GM19193 (cell line): ENCODE measurements around the gene PCLO.

Experiments used
- POLR2A ChIP-seq: IDR thresholded peaks from 4 replicates; pipeline ENCODE4 v1.6.1; 2011; ENCODE audit not compliant: insufficient read depth, insufficient read length; ENCODE audit errors: extremely low read depth

The PCLO gene, protein sequence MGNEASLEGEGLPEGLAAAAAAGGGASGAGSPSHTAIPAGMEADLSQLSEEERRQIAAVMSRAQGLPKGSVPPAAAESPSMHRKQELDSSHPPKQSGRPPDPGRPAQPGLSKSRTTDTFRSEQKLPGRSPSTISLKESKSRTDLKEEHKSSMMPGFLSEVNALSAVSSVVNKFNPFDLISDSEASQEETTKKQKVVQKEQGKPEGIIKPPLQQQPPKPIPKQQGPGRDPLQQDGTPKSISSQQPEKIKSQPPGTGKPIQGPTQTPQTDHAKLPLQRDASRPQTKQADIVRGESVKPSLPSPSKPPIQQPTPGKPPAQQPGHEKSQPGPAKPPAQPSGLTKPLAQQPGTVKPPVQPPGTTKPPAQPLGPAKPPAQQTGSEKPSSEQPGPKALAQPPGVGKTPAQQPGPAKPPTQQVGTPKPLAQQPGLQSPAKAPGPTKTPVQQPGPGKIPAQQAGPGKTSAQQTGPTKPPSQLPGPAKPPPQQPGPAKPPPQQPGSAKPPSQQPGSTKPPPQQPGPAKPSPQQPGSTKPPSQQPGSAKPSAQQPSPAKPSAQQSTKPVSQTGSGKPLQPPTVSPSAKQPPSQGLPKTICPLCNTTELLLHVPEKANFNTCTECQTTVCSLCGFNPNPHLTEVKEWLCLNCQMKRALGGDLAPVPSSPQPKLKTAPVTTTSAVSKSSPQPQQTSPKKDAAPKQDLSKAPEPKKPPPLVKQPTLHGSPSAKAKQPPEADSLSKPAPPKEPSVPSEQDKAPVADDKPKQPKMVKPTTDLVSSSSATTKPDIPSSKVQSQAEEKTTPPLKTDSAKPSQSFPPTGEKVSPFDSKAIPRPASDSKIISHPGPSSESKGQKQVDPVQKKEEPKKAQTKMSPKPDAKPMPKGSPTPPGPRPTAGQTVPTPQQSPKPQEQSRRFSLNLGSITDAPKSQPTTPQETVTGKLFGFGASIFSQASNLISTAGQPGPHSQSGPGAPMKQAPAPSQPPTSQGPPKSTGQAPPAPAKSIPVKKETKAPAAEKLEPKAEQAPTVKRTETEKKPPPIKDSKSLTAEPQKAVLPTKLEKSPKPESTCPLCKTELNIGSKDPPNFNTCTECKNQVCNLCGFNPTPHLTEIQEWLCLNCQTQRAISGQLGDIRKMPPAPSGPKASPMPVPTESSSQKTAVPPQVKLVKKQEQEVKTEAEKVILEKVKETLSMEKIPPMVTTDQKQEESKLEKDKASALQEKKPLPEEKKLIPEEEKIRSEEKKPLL (N-terminal part only)

DNA sequence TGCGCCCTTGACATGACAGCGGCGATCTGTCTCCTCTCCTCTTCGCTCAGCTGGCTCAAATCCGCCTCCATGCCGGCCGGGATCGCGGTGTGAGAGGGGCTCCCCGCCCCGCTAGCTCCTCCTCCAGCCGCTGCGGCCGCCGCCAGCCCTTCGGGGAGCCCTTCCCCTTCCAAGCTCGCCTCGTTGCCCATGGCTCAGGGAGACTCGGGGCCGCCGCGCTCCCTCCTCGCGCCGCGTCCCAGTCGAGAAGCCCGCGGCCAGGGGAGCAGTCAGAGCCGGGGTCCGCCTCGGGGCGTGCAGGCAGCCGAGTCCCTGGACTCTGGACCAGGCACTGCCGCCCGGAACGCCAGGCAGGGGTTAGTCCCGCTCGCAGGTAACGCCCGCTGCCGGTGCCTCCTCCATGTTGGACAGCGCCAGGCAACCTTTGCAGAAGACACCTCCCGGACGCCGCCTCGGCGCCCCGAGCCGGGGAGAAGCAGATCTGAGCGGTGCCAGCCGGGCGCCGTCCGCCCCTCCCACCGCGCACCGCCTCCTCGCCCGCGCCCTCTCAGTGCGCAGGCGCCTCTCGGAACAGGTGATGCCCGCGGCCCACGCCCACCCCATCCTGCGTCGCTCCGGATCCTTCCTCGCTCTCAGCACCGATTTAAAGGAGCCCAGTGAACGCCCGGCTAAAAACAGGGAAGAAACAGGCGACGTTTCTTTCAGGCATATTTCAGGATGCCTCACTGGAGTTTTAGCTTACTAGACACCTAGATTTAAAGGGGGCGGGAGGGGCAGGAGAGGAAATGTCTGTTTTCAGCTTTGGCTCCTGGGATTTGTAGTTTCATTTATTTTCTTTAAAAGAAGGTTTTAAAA lies at the start of gene PCLO:
TSS of gene PCLO (minus strand) at position 483 of the 855 bp plus-strand sequence. CDS start at position 191, 292 bp downstream.
- no peak for TF ChIP-seq POLR2A

GRCh38 chr7:83211685-83212084 lies 49.0 kb upstream of the PCLO start:
- TF ChIP-seq POLR2A, result no peak

DNA sequence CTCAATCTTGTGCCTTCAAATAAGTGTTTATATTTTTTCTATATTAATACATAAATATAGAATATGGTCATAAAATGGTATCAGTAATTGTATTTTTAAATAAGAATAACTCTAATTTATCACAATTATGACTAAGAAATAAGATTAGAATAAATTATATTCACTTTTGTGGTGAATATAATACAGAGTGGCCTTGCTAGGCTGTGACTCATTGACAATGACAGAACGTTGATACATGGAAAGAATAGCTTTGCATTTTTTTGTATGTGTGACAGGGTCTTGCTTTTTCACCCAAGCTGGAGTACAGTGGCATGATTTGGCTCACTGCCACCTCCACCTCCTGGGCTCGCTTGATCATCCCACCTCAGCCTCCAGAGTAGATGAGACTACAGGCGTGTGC lies 47.8 kb upstream of the PCLO start:
- no peak for TF ChIP-seq POLR2A

DNA sequence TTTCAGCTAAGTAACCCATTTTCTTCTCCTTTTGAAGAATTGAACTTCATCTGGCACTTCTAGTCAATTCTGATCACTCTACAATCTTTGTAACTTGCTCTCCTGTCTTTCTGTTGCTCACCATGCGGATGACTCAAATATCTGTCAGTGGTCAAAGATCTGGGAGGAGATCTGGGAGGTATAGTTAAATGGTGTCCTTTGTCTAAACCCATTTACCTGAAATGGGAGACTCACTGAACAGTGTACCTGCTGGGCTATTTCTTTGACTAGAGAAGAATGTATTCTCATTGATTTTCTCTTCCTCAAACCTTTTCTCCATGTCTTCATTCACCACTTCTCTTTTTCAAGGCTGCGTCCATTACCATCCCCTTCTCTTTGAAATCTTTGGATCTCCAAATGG lies 42.0 kb upstream of the PCLO start:
- TF ChIP-seq POLR2A, result no peak

- TF ChIP-seq POLR2A, result no peak
These were observed 38.7 kb upstream of the PCLO start for GRCh38 chr7:83201355-83201754.

GRCh38 chr7:83190659-83191389 lies 28.1 kb upstream of the PCLO start:
- no peak for TF ChIP-seq POLR2A

DNA sequence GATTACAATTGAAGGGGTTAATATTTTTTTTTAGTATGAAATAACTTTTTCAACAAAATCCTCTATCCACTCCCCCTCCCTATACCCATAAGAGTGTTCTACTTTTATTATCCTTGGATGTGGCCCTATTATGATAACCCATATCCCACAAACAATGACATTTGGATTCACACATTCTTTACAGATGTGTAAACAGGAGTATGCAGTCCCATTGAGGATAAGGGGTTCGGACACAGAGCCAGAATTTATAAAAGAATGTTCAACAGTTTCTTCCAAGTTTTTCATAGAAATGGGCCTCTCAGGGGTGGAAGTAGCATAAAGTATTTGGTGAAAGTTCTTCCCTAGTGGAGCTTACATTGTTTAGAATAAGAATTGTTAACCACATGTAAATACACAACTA lies 16.1 kb upstream of the PCLO start:
- TF ChIP-seq POLR2A, result no peak

GRCh38 chr7:83178066-83178465 lies 15.4 kb upstream of the PCLO start:
- TF ChIP-seq POLR2A, result no peak

DNA sequence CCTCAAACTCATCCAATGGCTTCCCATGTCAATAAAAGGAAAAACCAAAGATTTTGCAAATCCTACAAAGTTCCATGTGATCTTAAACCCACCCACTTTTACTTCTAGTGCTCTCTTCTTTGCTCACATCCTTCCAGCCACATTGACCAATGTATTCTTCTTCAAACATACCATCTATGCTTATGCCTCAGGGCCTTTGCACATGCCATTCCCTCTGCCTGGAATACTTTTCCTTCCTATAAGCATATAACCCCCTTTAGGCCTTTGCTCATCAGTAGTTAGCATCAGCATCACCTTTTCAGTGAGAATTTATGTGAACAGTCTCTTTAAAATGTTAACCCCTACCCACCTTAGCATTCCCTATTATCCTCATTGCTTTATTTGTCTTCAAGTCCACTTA lies 11.0 kb upstream of the PCLO start:
- TF ChIP-seq POLR2A, result no peak

GRCh38 chr7:83166781-83167180 lies 4.1 kb upstream of the PCLO start:
- TF ChIP-seq POLR2A, result no peak

DNA sequence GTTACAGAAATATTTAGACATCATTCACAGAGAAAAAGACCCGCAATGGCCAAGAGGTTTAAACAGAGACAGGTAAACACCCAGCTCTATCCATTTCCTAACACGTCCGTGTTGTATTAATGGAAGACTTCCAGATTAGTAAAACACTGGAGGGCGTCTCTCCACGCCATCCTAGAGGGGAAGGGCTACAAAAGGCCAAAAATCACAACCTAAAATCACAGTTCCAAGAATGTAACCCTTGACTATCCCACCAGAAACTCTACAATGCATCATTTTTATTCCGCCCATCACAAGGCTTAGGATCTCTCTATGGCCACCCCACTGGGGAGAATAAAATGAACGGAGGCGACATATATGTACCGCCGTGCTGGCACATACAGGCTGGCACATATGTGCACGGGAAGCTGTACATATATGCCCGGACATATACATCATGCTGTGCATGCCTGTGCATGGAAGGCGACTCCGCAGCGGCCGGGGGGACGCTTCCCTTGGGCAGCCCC lies 734 bp downstream of the PCLO start:
- TF ChIP-seq POLR2A, result no peak

- no peak for TF ChIP-seq POLR2A
These were observed 1.5 kb downstream of the PCLO start for GRCh38 chr7:83161186-83161585.

- no peak for TF ChIP-seq POLR2A
These were observed 3.0 kb downstream of the PCLO start for GRCh38 chr7:83159731-83160130.
